H1 (cell line): Measurements from ENCODE around the gene BNIP2. TPM values are rescaled to one million over a fixed set of nuclear protein-coding genes. Genes with fewer than 3 reads are reported as not detected.
A peak's percentile ranks its signal among the peaks of the same experiment; 100 is the strongest.

Experiments used
- NANOG ChIP-seq: IDR thresholded peaks from 2 replicates; pipeline ENCODE4 v1.6.1; 2011; ENCODE audit warnings: low read length, low read depth, mild to moderate bottlenecking, inconsistent platforms; ENCODE audit not compliant: insufficient read depth, poor library complexity, severe bottlenecking
- POU5F1 ChIP-seq: IDR thresholded peaks from 2 replicates; pipeline ENCODE4 v1.6.1; 2011; ENCODE audit warnings: low read depth, mild to moderate bottlenecking, low read length, moderate library complexity
- RBBP5 ChIP-seq: IDR thresholded peaks from 2 replicates; pipeline ENCODE4 v1.7.1; 2012; ENCODE audit warnings: low read depth, mild to moderate bottlenecking, inconsistent platforms, low read length, moderate library complexity, borderline replicate concordance
- polyA plus RNA-seq, 7 experiments: library from polyadenylated mRNA; depleted of rRNA in 3 of 7; stranded (reverse) in 5 of 7; unstranded in 2 of 7; fragments of >200 nt in 5 of 7; fragments of 200-250 nt in 2 of 7; gene quantifications; 1 replicate in 5 of 7; 2 replicates in 1 of 7; 4 replicates in 1 of 7; pipeline versions ENCODE4 v1.2.1 to v1.2.3, GENCODE V29; 2011 to 2013; ENCODE audit warnings: missing spikeins in 2 of 7, mixed read lengths in 2 of 7
- total RNA-seq: library from RNA; stranded (reverse); fragmentation: NEBNext Ultra II Directional; extraction: Animal tissue kit (Norgen Biotek cat#: 25700); gene quantifications from 2 replicates; pipeline ENCODE4 v1.2.1, GENCODE V29; 2021
- TF ChIP-seq, protein P1 (sequence below): IDR thresholded peaks from 2 replicates; pipeline ENCODE4 v1.6.1; 2012; ENCODE audit warnings: inconsistent platforms

The BNIP2 gene
- total and polyA plus RNA-seq, 2 of the 8 experiments (the other 6 are each of a cell fraction or from before 2014, with no cell fraction given) = 11.8 to 40.6 TPM

DNA sequence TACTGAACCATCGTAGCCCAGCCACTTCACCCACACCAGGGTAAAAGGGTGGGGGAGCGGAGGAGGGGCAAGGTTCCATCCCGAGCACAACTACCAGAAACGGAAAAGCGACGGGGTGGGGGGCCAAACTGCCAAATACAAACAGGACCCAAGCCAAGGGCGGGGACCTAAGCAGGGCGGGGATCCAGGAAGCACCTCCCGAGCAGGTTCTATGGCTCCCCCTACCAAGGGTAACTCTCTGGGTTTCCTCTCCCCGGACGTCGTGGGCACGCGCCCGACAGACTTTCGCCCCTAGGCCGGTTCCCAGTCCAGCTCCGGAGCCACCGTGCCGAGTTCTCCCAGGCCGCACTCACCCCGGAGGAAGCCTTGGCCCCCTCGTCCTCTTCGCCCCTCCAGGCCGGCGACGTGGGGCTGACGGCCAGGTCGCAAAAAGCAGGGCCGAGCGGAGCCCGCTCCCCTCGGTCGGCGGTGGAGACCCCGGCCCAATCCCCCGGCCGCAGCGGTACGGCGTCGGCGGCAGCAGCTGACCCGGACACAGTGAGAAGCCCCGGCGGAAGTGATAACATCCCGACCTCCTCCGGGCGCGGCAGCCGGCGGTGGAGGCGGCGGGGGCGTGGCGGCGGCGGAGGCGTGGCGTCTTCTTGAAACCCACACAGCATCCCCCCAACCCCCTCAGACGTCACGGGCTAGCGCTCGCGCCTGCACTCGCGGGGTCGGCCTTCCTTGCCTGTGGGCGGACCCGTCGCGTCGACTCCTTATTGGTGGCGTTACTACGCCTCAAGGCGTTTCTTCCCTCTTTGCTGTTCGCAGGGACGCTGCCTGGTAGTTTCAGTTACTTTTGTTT, at the start of gene BNIP2 (continued):
- TF ChIP-seq, protein P1, sequence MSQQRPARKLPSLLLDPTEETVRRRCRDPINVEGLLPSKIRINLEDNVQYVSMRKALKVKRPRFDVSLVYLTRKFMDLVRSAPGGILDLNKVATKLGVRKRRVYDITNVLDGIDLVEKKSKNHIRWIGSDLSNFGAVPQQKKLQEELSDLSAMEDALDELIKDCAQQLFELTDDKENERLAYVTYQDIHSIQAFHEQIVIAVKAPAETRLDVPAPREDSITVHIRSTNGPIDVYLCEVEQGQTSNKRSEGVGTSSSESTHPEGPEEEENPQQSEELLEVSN = 0 out of 2 replicates have a peak, but pooled peaks have one; percentile 46
- TF ChIP-seq RBBP5 = peak; percentile 90
- TF ChIP-seq POU5F1 = no peak
- no peak for TF ChIP-seq NANOG
